GM23338 (cell line): ENCODE data around the gene TMA7B. TPM values are rescaled to one million over a fixed set of nuclear protein-coding genes. Genes with fewer than 3 reads are reported as not detected.

ENCODE experiments used
- ATAC-seq: fragments of 200-7000 bp; cut with Tn5 transposase; 3 replicates; pipeline ENCODE4 v1.9.1; 2020
- DNase-seq: peaks from one replicate; pipeline ENCODE4 v3.0.0-alpha.2; 2015; ENCODE audit warnings: low spot score
- H2AFZ ChIP-seq: fragments of 200-600 bp; sonication (generic); 2 replicates; pipeline ENCODE4 v1.8.0; 2016; ENCODE audit warnings: antibody characterized with exemption, mild to moderate bottlenecking, moderate library complexity
- H3F3A ChIP-seq: fragments of 200-600 bp; sonication (generic); replicated peaks from 2 replicates; pipeline ENCODE4 v1.8.0; 2017; ENCODE audit warnings: antibody characterized with exemption, mixed run types, low read depth
- H3K27ac ChIP-seq: fragments of 200-600 bp; sonication (generic); 2 replicates; pipeline ENCODE4 v1.6.1; 2016; ENCODE audit warnings: low read depth
- H3K27me3 ChIP-seq: fragments of 200-600 bp; sonication (generic); 2 replicates; pipeline ENCODE4 v1.8.0; 2016; ENCODE audit warnings: mild to moderate bottlenecking, mixed run types, moderate library complexity; ENCODE audit not compliant: insufficient read depth
- H3K36me3 ChIP-seq: fragments of 200-600 bp; sonication (generic); 2 replicates; pipeline ENCODE4 v1.8.0; 2016; ENCODE audit warnings: mild to moderate bottlenecking; ENCODE audit not compliant: insufficient read depth
- H3K4me1 ChIP-seq: fragments of 200-600 bp; sonication (generic); 2 replicates; pipeline ENCODE4 v1.8.0; 2016; ENCODE audit warnings: mild to moderate bottlenecking, moderate library complexity; ENCODE audit not compliant: insufficient read depth
- H3K4me2 ChIP-seq: fragments of 200-600 bp; sonication (generic); 2 replicates; pipeline ENCODE4 v1.7.1; 2017; ENCODE audit warnings: mixed run types
- H3K4me3 ChIP-seq: fragments of 200-600 bp; sonication (generic); 2 replicates; pipeline ENCODE4 v1.6.1; 2016; ENCODE audit warnings: mixed run types
- H3K79me2 ChIP-seq: fragments of 200-600 bp; sonication (generic); replicated peaks from 2 replicates; pipeline ENCODE4 v1.8.0; 2017; ENCODE audit warnings: mild to moderate bottlenecking; ENCODE audit not compliant: insufficient read depth
- H3K9me2 ChIP-seq: fragments of 200-600 bp; sonication (generic); 2 replicates; pipeline ENCODE4 v1.8.0; 2017; ENCODE audit not compliant: insufficient read depth
- H4K20me1 ChIP-seq: fragments of 200-600 bp; sonication (generic); replicated peaks from 2 replicates; pipeline ENCODE4 v1.8.0; 2017; ENCODE audit warnings: mild to moderate bottlenecking; ENCODE audit not compliant: insufficient read depth
- H3K27ac Mint-ChIP-seq: 2 replicates; pipeline ENCODE4 v1.8.0; 2020; ENCODE audit warnings: inconsistent platforms, mild to moderate bottlenecking, moderate library complexity, mixed read lengths
- H3K27me3 Mint-ChIP-seq: 3 replicates; pipeline ENCODE4 v1.8.0; 2022; ENCODE audit warnings: low read depth, mild to moderate bottlenecking, moderate library complexity, mixed read lengths, inconsistent platforms; ENCODE audit not compliant: insufficient read depth, poor library complexity
- H3K36me3 Mint-ChIP-seq: 3 replicates; pipeline ENCODE4 v1.8.0; 2021; ENCODE audit warnings: low read depth, mild to moderate bottlenecking, inconsistent platforms, moderate library complexity, mixed read lengths
- H3K4me1 Mint-ChIP-seq: 3 replicates; pipeline ENCODE4 v1.8.0; 2020; ENCODE audit warnings: mild to moderate bottlenecking, inconsistent platforms, mixed read lengths
- H3K4me3 Mint-ChIP-seq: 3 replicates; pipeline ENCODE4 v1.8.0; 2021; ENCODE audit warnings: moderate library complexity, mild to moderate bottlenecking, inconsistent platforms, mixed read lengths
- H3K9me3 Mint-ChIP-seq: 3 replicates; pipeline ENCODE4 v1.8.0; 2020; ENCODE audit warnings: moderate library complexity, mild to moderate bottlenecking, inconsistent platforms, mixed read lengths
- CREB1 ChIP-seq: fragments of 250-450 bp; sonication (Bioruptor Pico); IDR thresholded peaks from 2 replicates; pipeline ENCODE4 v1.5.0; 2020; ENCODE audit warnings: low read depth, mild to moderate bottlenecking, moderate library complexity
- CTCF ChIP-seq, 2 experiments: fragments of 200-600 bp in 1 of 2; sonication (generic) in 1 of 2; conservative IDR thresholded peaks; 2 replicates each; pipeline versions ENCODE4 v1.5.1 to v1.6.1; 2016 to 2017; ENCODE audit warnings: antibody characterized with exemption in 2 of 2, low read depth in 2 of 2, mild to moderate bottlenecking in 2 of 2, moderate library complexity in 1 of 2
- ETS1 ChIP-seq: IDR thresholded peaks from 2 replicates; pipeline ENCODE4 v1.6.1; 2016; ENCODE audit warnings: antibody characterized with exemption
- EZH2 ChIP-seq: fragments of 200-600 bp; sonication (generic); IDR thresholded peaks from one replicate; pipeline ENCODE4 v1.8.0; 2017; ENCODE audit warnings: antibody characterized with exemption, mild to moderate bottlenecking, low read depth; ENCODE audit not compliant: unreplicated experiment
- EZH2phosphoT487 ChIP-seq: fragments of 200-600 bp; sonication (generic); IDR thresholded peaks from one replicate; pipeline ENCODE4 v1.8.1; 2018; ENCODE audit warnings: antibody characterized with exemption; ENCODE audit not compliant: unreplicated experiment
- JUNB ChIP-seq: IDR thresholded peaks from one replicate; pipeline ENCODE4 v1.6.1; 2016; ENCODE audit warnings: antibody characterized with exemption; ENCODE audit not compliant: unreplicated experiment
- POLR2AphosphoS5 ChIP-seq: IDR thresholded peaks from 2 replicates; pipeline ENCODE4 v1.6.1; 2016; ENCODE audit warnings: antibody characterized with exemption, low read depth
- STAT1 ChIP-seq: IDR thresholded peaks from one replicate; pipeline ENCODE4 v1.6.1; 2016; ENCODE audit warnings: antibody characterized with exemption; ENCODE audit not compliant: unreplicated experiment
- ZNF114 ChIP-seq: fragments of 250-450 bp; sonication (Bioruptor Pico); IDR thresholded peaks from 2 replicates; pipeline ENCODE4 v1.5.0; 2020; ENCODE audit warnings: mild to moderate bottlenecking, moderate library complexity
- ZNF331 ChIP-seq: fragments of 250-450 bp; sonication (Bioruptor Pico); IDR thresholded peaks from 2 replicates; pipeline ENCODE4 v1.5.0; 2020; ENCODE audit warnings: low read depth, mild to moderate bottlenecking, moderate library complexity
- polyA plus RNA-seq: library from polyadenylated mRNA; unstranded; fragments of >200 nt; fragmentation: Nextera tagmentation; extraction: Ambion mirVana; gene quantifications from 2 replicates; pipeline ENCODE4 v1.2.1, GENCODE V29; 2016
- total RNA-seq: library from RNA; depleted of rRNA; stranded (reverse); fragments of >200 nt; shearing (Covaris generic); gene quantifications from 2 replicates; pipeline ENCODE4 v1.2.3, GENCODE V29; 2014
- TF ChIP-seq, protein P1 (sequence below): fragments of 250-450 bp; sonication (Bioruptor Pico); IDR thresholded peaks from 2 replicates; pipeline ENCODE4 v1.5.0; 2020; ENCODE audit warnings: mild to moderate bottlenecking, moderate library complexity

The TMA7B gene
- total and polyA plus RNA-seq, 2 experiments from 2014 or later, result not detected

- peak in 1 of 2 experiments; percentile 26; a peak in 2 of 4 replicates for TF ChIP-seq CTCF (conservative IDR thresholded peaks at IDR 0.05; ENCODE audit: low read depth in 2 of 2)
These were observed 39.1 kb downstream of the TMA7B start (continued) for GRCh38 chr22:39999144-39999757.

- DNase-seq (no peak), ATAC-seq (no peak)
- H3K27me3 Mint-ChIP-seq, result peaks cover 13% of the 10 kb centered on the region
- H3K36me3 ChIP-seq, result no peaks in the 10 kb centered on the region; the same call in 1 of the 2 replicates
- peaks cover 81% of the 10 kb centered on the region for H3K4me1 ChIP-seq
- no peaks in the 10 kb centered on the region for H3K9me2 ChIP-seq
- H3K4me2 ChIP-seq, result peak overlapping the region; percentile 96; the same call in 1 of the 2 replicates
- H3K4me3 ChIP-seq, result no peak overlapping the region
- H3K79me2 ChIP-seq, result peaks cover 84% of the 10 kb centered on the region
- no peak overlapping the region for H3K27ac Mint-ChIP-seq
- peaks cover 20% of the 10 kb centered on the region for H3K36me3 Mint-ChIP-seq
- no peak overlapping the region for H2AFZ ChIP-seq
- H3K9me3 Mint-ChIP-seq, result no peaks in the 10 kb centered on the region; the same call in 2 of the 3 replicates
- H3K4me1 Mint-ChIP-seq, result peaks cover 83% of the 10 kb centered on the region
- no peak overlapping the region for H3K4me3 Mint-ChIP-seq
- peaks cover 17% of the 10 kb centered on the region for H3F3A ChIP-seq
- H3K27me3 ChIP-seq, result no peaks in the 10 kb centered on the region
- peaks cover 14% of the 10 kb centered on the region for H4K20me1 ChIP-seq
- no peak overlapping the region for H3K27ac ChIP-seq
- no peak for TF ChIP-seq CTCF (conservative IDR thresholded peaks at IDR 0.05; ENCODE audit: low read depth in 2 of 2)
- no peak for TF ChIP-seq ZNF114 (CRISPR knock-in tag)
- TF ChIP-seq STAT1, result no peak
- no peak for TF ChIP-seq EZH2phosphoT487
- TF ChIP-seq, protein P1, sequence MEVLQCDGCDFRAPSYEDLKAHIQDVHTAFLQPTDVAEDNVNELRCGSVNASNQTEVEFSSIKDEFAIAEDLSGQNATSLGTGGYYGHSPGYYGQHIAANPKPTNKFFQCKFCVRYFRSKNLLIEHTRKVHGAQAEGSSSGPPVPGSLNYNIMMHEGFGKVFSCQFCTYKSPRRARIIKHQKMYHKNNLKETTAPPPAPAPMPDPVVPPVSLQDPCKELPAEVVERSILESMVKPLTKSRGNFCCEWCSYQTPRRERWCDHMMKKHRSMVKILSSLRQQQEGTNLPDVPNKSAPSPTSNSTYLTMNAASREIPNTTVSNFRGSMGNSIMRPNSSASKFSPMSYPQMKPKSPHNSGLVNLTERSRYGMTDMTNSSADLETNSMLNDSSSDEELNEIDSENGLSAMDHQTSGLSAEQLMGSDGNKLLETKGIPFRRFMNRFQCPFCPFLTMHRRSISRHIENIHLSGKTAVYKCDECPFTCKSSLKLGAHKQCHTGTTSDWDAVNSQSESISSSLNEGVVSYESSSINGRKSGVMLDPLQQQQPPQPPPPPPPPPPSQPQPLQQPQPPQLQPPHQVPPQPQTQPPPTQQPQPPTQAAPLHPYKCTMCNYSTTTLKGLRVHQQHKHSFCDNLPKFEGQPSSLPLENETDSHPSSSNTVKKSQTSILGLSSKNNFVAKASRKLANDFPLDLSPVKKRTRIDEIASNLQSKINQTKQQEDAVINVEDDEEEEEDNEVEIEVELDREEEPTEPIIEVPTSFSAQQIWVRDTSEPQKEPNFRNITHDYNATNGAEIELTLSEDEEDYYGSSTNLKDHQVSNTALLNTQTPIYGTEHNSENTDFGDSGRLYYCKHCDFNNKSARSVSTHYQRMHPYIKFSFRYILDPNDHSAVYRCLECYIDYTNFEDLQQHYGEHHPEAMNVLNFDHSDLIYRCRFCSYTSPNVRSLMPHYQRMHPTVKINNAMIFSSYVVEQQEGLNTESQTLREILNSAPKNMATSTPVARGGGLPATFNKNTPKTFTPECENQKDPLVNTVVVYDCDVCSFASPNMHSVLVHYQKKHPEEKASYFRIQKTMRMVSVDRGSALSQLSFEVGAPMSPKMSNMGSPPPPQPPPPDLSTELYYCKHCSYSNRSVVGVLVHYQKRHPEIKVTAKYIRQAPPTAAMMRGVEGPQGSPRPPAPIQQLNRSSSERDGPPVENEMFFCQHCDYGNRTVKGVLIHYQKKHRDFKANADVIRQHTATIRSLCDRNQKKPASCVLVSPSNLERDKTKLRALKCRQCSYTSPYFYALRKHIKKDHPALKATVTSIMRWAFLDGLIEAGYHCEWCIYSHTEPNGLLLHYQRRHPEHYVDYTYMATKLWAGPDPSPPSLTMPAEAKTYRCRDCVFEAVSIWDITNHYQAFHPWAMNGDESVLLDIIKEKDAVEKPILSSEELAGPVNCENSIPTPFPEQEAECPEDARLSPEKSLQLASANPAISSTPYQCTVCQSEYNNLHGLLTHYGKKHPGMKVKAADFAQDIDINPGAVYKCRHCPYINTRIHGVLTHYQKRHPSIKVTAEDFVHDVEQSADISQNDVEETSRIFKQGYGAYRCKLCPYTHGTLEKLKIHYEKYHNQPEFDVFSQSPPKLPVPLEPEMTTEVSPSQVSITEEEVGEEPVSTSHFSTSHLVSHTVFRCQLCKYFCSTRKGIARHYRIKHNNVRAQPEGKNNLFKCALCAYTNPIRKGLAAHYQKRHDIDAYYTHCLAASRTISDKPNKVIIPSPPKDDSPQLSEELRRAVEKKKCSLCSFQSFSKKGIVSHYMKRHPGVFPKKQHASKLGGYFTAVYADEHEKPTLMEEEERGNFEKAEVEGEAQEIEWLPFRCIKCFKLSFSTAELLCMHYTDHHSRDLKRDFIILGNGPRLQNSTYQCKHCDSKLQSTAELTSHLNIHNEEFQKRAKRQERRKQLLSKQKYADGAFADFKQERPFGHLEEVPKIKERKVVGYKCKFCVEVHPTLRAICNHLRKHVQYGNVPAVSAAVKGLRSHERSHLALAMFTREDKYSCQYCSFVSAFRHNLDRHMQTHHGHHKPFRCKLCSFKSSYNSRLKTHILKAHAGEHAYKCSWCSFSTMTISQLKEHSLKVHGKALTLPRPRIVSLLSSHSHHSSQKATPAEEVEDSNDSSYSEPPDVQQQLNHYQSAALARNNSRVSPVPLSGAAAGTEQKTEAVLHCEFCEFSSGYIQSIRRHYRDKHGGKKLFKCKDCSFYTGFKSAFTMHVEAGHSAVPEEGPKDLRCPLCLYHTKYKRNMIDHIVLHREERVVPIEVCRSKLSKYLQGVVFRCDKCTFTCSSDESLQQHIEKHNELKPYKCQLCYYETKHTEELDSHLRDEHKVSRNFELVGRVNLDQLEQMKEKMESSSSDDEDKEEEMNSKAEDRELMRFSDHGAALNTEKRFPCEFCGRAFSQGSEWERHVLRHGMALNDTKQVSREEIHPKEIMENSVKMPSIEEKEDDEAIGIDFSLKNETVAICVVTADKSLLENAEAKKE (CRISPR knock-in tag), result no peak
- TF ChIP-seq CREB1 (CRISPR knock-in tag), result no peak
- TF ChIP-seq EZH2, result no peak
- TF ChIP-seq ZNF331 (CRISPR knock-in tag), result no peak
- TF ChIP-seq JUNB, result no peak
- TF ChIP-seq ETS1, result no peak
- TF ChIP-seq POLR2AphosphoS5, result no peak
These were observed 40.0 kb downstream of the TMA7B start for GRCh38 chr22:40000171-40000570.
